SK-N-SH treated with all-trans-retinoic acid at 6 μM for 48 hours (cell line): ENCODE results near the gene ZBED4.
A peak's percentile ranks its signal among the peaks of the same experiment; 100 is the strongest.

Source experiments
- ATAC-seq: fragments of 200-7000 bp; cut with Tn5 transposase; 3 replicates; pipeline ENCODE4 v1.9.1; 2020; ENCODE audit warnings: mild to moderate bottlenecking, moderate library complexity
- ARNTL ChIP-seq: fragments of 450-650 bp; formaldehyde crosslinking; IDR thresholded peaks from 2 replicates; pipeline ENCODE4 v1.5.0; 2020; ENCODE audit warnings: low read depth, mild to moderate bottlenecking, moderate library complexity, borderline replicate concordance
- BACH2 ChIP-seq: fragments of 250-450 bp; sonication (Bioruptor Pico); IDR thresholded peaks from 2 replicates; pipeline ENCODE4 v1.9.0; 2021; ENCODE audit warnings: mild to moderate bottlenecking, borderline replicate concordance
- CSDC2 ChIP-seq: fragments of 250-450 bp; sonication (Bioruptor Pico); IDR thresholded peaks from 2 replicates; pipeline ENCODE4 v1.5.0; 2020; ENCODE audit warnings: mild to moderate bottlenecking, moderate library complexity
- CSRNP3 ChIP-seq: fragments of 250-450 bp; sonication (Bioruptor Pico); IDR thresholded peaks from 2 replicates; pipeline ENCODE4 v1.5.1; 2021; ENCODE audit warnings: mild to moderate bottlenecking, moderate library complexity
- ESRRG ChIP-seq: fragments of 250-450 bp; sonication (Bioruptor Pico); IDR thresholded peaks from 2 replicates; pipeline ENCODE4 v1.6.1; 2021; ENCODE audit warnings: mild to moderate bottlenecking
- GLIS3 ChIP-seq: fragments of 250-450 bp; sonication (Bioruptor Pico); IDR thresholded peaks from 2 replicates; pipeline ENCODE4 v1.5.0; 2020; ENCODE audit warnings: mild to moderate bottlenecking, moderate library complexity
- ISL1 ChIP-seq: fragments of 250-450 bp; sonication (Bioruptor Pico); IDR thresholded peaks from 2 replicates; pipeline ENCODE4 v2.1.2; 2022; ENCODE audit warnings: mild to moderate bottlenecking, moderate library complexity
- OSR1 ChIP-seq: fragments of 250-450 bp; sonication (Bioruptor Pico); IDR thresholded peaks from 2 replicates; pipeline ENCODE4 v1.8.0; 2022; ENCODE audit warnings: moderate library complexity, mild to moderate bottlenecking, inconsistent platforms
- PATZ1 ChIP-seq: fragments of 250-450 bp; sonication (Bioruptor Pico); IDR thresholded peaks from 2 replicates; pipeline ENCODE4 v1.8.0; 2020; ENCODE audit warnings: mild to moderate bottlenecking, moderate library complexity, borderline replicate concordance
- PPARA ChIP-seq: fragments of 250-450 bp; sonication (Bioruptor Pico); IDR thresholded peaks from 2 replicates; pipeline ENCODE4 v1.5.0; 2020; ENCODE audit warnings: mild to moderate bottlenecking, borderline replicate concordance
- RARB ChIP-seq: fragments of 250-450 bp; sonication (Bioruptor Pico); IDR thresholded peaks from 2 replicates; pipeline ENCODE4 v1.8.0; 2021; ENCODE audit warnings: mild to moderate bottlenecking, moderate library complexity
- SNAI2 ChIP-seq: fragments of 250-450 bp; sonication (Bioruptor Pico); IDR thresholded peaks from 2 replicates; pipeline ENCODE4 v1.5.0; 2020; ENCODE audit warnings: mild to moderate bottlenecking, moderate library complexity
- TCF4 ChIP-seq: fragments of 250-450 bp; sonication (Bioruptor Pico); IDR thresholded peaks from 2 replicates; pipeline ENCODE4 v1.8.0; 2021; ENCODE audit warnings: mild to moderate bottlenecking, moderate library complexity, borderline replicate concordance
- TOX ChIP-seq: fragments of 250-450 bp; sonication (Bioruptor Pico); IDR thresholded peaks from 2 replicates; pipeline ENCODE4 v1.8.0; 2021; ENCODE audit warnings: mild to moderate bottlenecking, moderate library complexity, borderline replicate concordance
- TSHZ2 ChIP-seq: fragments of 250-450 bp; sonication (Bioruptor Pico); IDR thresholded peaks from 2 replicates; pipeline ENCODE4 v1.5.0; 2020; ENCODE audit warnings: mild to moderate bottlenecking, moderate library complexity
- ZC3H10 ChIP-seq: fragments of 250-450 bp; sonication (Bioruptor Pico); IDR thresholded peaks from 2 replicates; pipeline ENCODE4 v1.5.1; 2021; ENCODE audit warnings: mild to moderate bottlenecking, moderate library complexity
- ZFP3 ChIP-seq: fragments of 250-450 bp; sonication (Bioruptor Pico); IDR thresholded peaks from 2 replicates; pipeline ENCODE4 v1.5.0; 2020; ENCODE audit warnings: mild to moderate bottlenecking, moderate library complexity
- ZNF565 ChIP-seq: fragments of 450-650 bp; formaldehyde crosslinking; conservative IDR thresholded peaks from 2 replicates; pipeline ENCODE4 v1.5.0; 2020; ENCODE audit warnings: low read depth, mild to moderate bottlenecking, moderate library complexity
- ZNF70 ChIP-seq: fragments of 450-650 bp; formaldehyde crosslinking; IDR thresholded peaks from 2 replicates; pipeline ENCODE4 v1.5.0; 2020; ENCODE audit warnings: mild to moderate bottlenecking, moderate library complexity
- ZNF8 ChIP-seq: fragments of 450-650 bp; formaldehyde crosslinking; IDR thresholded peaks from 2 replicates; pipeline ENCODE4 v1.5.0; 2020; ENCODE audit warnings: mild to moderate bottlenecking, moderate library complexity
- TF ChIP-seq, protein P1 (sequence below): fragments of 250-450 bp; sonication (Bioruptor Pico); IDR thresholded peaks from 2 replicates; pipeline ENCODE4 v1.5.1; 2020; ENCODE audit warnings: low read depth, mild to moderate bottlenecking, moderate library complexity

The ZBED4 gene, protein sequence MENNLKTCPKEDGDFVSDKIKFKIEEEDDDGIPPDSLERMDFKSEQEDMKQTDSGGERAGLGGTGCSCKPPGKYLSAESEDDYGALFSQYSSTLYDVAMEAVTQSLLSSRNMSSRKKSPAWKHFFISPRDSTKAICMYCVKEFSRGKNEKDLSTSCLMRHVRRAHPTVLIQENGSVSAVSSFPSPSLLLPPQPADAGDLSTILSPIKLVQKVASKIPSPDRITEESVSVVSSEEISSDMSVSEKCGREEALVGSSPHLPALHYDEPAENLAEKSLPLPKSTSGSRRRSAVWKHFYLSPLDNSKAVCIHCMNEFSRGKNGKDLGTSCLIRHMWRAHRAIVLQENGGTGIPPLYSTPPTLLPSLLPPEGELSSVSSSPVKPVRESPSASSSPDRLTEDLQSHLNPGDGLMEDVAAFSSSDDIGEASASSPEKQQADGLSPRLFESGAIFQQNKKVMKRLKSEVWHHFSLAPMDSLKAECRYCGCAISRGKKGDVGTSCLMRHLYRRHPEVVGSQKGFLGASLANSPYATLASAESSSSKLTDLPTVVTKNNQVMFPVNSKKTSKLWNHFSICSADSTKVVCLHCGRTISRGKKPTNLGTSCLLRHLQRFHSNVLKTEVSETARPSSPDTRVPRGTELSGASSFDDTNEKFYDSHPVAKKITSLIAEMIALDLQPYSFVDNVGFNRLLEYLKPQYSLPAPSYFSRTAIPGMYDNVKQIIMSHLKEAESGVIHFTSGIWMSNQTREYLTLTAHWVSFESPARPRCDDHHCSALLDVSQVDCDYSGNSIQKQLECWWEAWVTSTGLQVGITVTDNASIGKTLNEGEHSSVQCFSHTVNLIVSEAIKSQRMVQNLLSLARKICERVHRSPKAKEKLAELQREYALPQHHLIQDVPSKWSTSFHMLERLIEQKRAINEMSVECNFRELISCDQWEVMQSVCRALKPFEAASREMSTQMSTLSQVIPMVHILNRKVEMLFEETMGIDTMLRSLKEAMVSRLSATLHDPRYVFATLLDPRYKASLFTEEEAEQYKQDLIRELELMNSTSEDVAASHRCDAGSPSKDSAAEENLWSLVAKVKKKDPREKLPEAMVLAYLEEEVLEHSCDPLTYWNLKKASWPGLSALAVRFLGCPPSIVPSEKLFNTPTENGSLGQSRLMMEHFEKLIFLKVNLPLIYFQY

GRCh38 chr22:49852898-49853894 is at the start of gene ZBED4:
ZBED4 (plus strand) TSS chr22:49853844; CDS start chr22:49883663, 29,819 bp downstream.
- no peak for TF ChIP-seq ESRRG (CRISPR knock-in tag)
- TF ChIP-seq OSR1, result no peak
- TF ChIP-seq TSHZ2 (CRISPR knock-in tag), result no peak
- no peak for TF ChIP-seq TCF4 (CRISPR knock-in tag)
- TF ChIP-seq ZNF8 (CRISPR knock-in tag), result no peak
- no peak for TF ChIP-seq CSDC2
- no peak for TF ChIP-seq SNAI2 (CRISPR knock-in tag)
- peak; percentile 63; the same call in 1 of the 2 replicates for TF ChIP-seq PATZ1 (CRISPR knock-in tag)
- TF ChIP-seq, all 23 proteins: peak for 1
- ATAC-seq, result peak; percentile 87

DNA sequence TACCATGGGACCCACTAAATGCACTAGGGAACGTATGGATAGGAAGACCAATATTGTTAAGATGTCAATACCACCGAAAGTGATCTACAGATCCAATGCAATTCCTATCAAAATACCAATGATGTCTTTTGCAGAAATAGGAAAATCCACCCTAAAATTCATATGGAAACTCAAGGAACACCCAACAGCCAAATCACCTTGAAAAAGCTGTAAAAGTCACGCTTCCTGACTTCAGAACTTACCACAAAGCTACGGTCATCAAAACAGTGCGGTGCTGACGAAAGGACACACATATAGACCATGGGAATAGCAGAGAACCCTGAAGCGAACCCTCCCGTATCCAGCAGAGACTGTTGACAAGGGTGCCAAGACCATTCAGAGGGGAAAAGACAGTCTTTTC is 46.5 kb upstream of the ZBED4 start:
- TF ChIP-seq ZNF565 (CRISPR knock-in tag) (no peak), OSR1 (no peak), BACH2 (CRISPR knock-in tag) (no peak), ARNTL (no peak), CSRNP3 (no peak), TOX (no peak), PATZ1 (CRISPR knock-in tag) (no peak), ZC3H10 (no peak), ZNF8 (CRISPR knock-in tag) (no peak), PPARA (no peak), ZFP3 (CRISPR knock-in tag) (no peak), RARB (CRISPR knock-in tag) (no peak), GLIS3 (CRISPR knock-in tag) (no peak), ZNF70 (no peak), CSDC2 (no peak), TSHZ2 (CRISPR knock-in tag) (no peak), SNAI2 (CRISPR knock-in tag) (no peak), ISL1 (CRISPR knock-in tag) (no peak)
- TF ChIP-seq, protein P1, sequence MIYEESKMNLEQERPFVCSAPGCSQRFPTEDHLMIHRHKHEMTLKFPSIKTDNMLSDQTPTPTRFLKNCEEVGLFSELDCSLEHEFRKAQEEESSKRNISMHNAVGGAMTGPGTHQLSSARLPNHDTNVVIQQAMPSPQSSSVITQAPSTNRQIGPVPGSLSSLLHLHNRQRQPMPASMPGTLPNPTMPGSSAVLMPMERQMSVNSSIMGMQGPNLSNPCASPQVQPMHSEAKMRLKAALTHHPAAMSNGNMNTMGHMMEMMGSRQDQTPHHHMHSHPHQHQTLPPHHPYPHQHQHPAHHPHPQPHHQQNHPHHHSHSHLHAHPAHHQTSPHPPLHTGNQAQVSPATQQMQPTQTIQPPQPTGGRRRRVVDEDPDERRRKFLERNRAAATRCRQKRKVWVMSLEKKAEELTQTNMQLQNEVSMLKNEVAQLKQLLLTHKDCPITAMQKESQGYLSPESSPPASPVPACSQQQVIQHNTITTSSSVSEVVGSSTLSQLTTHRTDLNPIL, result no peak
- ATAC-seq, result no peak
